GM21528 (cell line): Measurements from ENCODE around the gene SHF.
"Not testable (repeated sequence)": the region's sequence is repeated elsewhere in the genome, so short reads cannot be mapped to it uniquely, and the experiment has no call there.

Experiments
- ATAC-seq: cut with Tn5 transposase; IDR thresholded peaks from one replicate; pipeline ENCODE4 v1.9.1; 2021; ENCODE audit warnings: mild to moderate bottlenecking, moderate library complexity; ENCODE audit not compliant: unreplicated experiment, low FRiP score

The SHF gene

GRCh38 chr15:45187894-45188830 is at the start of gene SHF:
SHF (minus strand) TSS chr15:45187966; CDS start chr15:45187951, 15 bp downstream.
- ATAC-seq, result no peak

- not testable (repeated sequence) for ATAC-seq
These were observed 49.0 kb upstream of the SHF start for GRCh38 chr15:45236806-45237205.

GRCh38 chr15:45234562-45235235 is 46.9 kb upstream of the SHF start:
- ATAC-seq, result no peak

GRCh38 chr15:45231864-45232562 is 44.2 kb upstream of the SHF start:
- ATAC-seq, result no peak

GRCh38 chr15:45231132-45231531 is 43.4 kb upstream of the SHF start:
- no peak for ATAC-seq

- no peak for ATAC-seq
These were observed 42.6 kb upstream of the SHF start for GRCh38 chr15:45230245-45230965.

GRCh38 chr15:45228931-45229330 is 41.2 kb upstream of the SHF start:
- no peak for ATAC-seq

GRCh38 chr15:45225506-45226273 is 37.9 kb upstream of the SHF start:
- no peak for ATAC-seq

- ATAC-seq, result no peak
These were observed 37.0 kb upstream of the SHF start for GRCh38 chr15:45224621-45225217.

- ATAC-seq, result no peak
These were observed 34.2 kb upstream of the SHF start for GRCh38 chr15:45221967-45222366.

GRCh38 chr15:45221053-45221599 is 33.4 kb upstream of the SHF start:
- no peak for ATAC-seq

GRCh38 chr15:45212493-45212892 is 24.7 kb upstream of the SHF start:
- ATAC-seq, result no peak

GRCh38 chr15:45205192-45205591 is 17.4 kb upstream of the SHF start:
- no peak for ATAC-seq

- ATAC-seq, result no peak
These were observed 15.4 kb upstream of the SHF start for GRCh38 chr15:45203182-45203581.

GRCh38 chr15:45201869-45202268 is 14.1 kb upstream of the SHF start:
- no peak for ATAC-seq

GRCh38 chr15:45201557-45201859 is 13.7 kb upstream of the SHF start:
- ATAC-seq, result no peak

- ATAC-seq, result peak; percentile 18
These were observed 13.2 kb upstream of the SHF start for GRCh38 chr15:45200799-45201556.

GRCh38 chr15:45200001-45200798 is 12.4 kb upstream of the SHF start:
- peak; percentile 50 for ATAC-seq
